NCI-H187 treated with DMSO at 0.1 percent for 48 hours (cell line): ENCODE measurements around the gene TSC22D2.

ENCODE experiments used
- DNase-seq: peaks from one replicate; lab custom pipeline; 2025; lab: John Stamatoyannopoulos, UW

TSC22D2 gene

GRCh38 chr3:150412561-150413231 lies 4.6 kb downstream of the TSC22D2 start:
- DNase-seq, result no peak

- DNase-seq, result no peak
These were observed 6.2 kb downstream of the TSC22D2 start for GRCh38 chr3:150414258-150414657.

GRCh38 chr3:150414959-150415358 lies 6.9 kb downstream of the TSC22D2 start:
- DNase-seq, result no peak

- DNase-seq, result no peak
These were observed 11.2 kb downstream of the TSC22D2 start for GRCh38 chr3:150419076-150419868.

GRCh38 chr3:150419959-150420358 lies 11.9 kb downstream of the TSC22D2 start:
- DNase-seq, result no peak

- DNase-seq, result no peak
These were observed 13.2 kb downstream of the TSC22D2 start for GRCh38 chr3:150421256-150421655.

GRCh38 chr3:150421799-150422548 lies 13.9 kb downstream of the TSC22D2 start:
- DNase-seq, result no peak

GRCh38 chr3:150422907-150423306 lies 14.8 kb downstream of the TSC22D2 start:
- no peak for DNase-seq

- DNase-seq, result no peak
These were observed 15.7 kb downstream of the TSC22D2 start for GRCh38 chr3:150423761-150424160.

GRCh38 chr3:150426292-150426691 lies 18.2 kb downstream of the TSC22D2 start:
- DNase-seq, result no peak

GRCh38 chr3:150428562-150428961 lies 20.5 kb downstream of the TSC22D2 start:
- DNase-seq, result no peak

- no peak for DNase-seq
These were observed 21.9 kb downstream of the TSC22D2 start for GRCh38 chr3:150429767-150430671.

GRCh38 chr3:150433347-150433746 lies 25.2 kb downstream of the TSC22D2 start:
- DNase-seq, result no peak

GRCh38 chr3:150434234-150434633 lies 26.1 kb downstream of the TSC22D2 start:
- no peak for DNase-seq

GRCh38 chr3:150436161-150436560 lies 28.1 kb downstream of the TSC22D2 start:
- DNase-seq, result no peak

GRCh38 chr3:150439657-150440056 lies 31.6 kb downstream of the TSC22D2 start:
- DNase-seq, result no peak

GRCh38 chr3:150443331-150443741 lies 35.2 kb downstream of the TSC22D2 start:
- DNase-seq, result no peak

- no peak for DNase-seq
These were observed 36.3 kb downstream of the TSC22D2 start for GRCh38 chr3:150444371-150444770.

- no peak for DNase-seq
These were observed 38.4 kb downstream of the TSC22D2 start for GRCh38 chr3:150446470-150446977.

- no peak for DNase-seq
These were observed 39.0 kb downstream of the TSC22D2 start for GRCh38 chr3:150447084-150447483.

GRCh38 chr3:150447631-150448465 lies 39.8 kb downstream of the TSC22D2 start:
- DNase-seq, result no peak
